NOMO-1 treated with DMSO at 0.1 percent for 48 hours (cell line): ENCODE data around the gene LRRC71.

Experiments used
- DNase-seq: peaks from one replicate; lab custom pipeline; 2025; ENCODE audit not compliant: unreplicated experiment; lab: John Stamatoyannopoulos, UW

Gene LRRC71

DNA sequence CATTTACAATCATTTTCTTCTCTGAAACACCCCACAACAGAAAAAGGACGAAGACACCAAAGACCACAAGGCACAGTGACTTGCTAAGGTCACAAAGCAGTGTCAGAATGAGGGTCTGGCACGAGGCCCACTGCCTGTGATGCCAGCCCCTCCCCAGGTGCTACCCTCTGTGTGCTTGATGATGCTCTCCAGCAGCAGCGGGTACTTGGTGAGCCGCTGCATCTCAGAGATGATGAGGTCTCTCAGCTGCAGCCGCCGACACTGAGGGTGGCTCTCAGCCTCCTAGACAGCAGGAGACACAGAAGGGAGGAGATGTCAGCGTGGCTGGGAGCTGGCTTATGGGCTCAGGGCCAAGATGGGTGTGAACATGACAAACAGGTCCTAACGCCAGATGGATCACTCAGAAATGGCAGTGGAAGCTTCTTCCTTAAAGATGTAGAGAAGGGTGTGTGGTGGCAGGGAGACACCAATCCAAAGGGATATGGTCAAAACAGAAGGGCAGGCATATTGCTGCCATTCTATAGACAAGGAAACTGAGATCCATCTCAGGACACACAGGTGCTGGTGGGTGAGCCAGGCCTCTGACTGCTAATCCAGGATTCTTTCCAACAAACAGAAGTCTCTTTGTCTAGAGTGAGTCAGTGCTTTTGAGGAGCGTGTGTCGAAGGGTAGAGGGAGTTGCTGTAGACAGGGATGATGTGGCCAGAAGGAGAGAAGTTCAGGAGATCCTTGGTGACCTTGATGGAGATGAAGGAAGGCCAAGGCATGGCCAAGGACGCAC lies 25.6 kb downstream of the LRRC71 start:
- no peak for DNase-seq

- no peak for DNase-seq
These were observed 26.7 kb downstream of the LRRC71 start for GRCh38 chr1:156947127-156947526.

DNA sequence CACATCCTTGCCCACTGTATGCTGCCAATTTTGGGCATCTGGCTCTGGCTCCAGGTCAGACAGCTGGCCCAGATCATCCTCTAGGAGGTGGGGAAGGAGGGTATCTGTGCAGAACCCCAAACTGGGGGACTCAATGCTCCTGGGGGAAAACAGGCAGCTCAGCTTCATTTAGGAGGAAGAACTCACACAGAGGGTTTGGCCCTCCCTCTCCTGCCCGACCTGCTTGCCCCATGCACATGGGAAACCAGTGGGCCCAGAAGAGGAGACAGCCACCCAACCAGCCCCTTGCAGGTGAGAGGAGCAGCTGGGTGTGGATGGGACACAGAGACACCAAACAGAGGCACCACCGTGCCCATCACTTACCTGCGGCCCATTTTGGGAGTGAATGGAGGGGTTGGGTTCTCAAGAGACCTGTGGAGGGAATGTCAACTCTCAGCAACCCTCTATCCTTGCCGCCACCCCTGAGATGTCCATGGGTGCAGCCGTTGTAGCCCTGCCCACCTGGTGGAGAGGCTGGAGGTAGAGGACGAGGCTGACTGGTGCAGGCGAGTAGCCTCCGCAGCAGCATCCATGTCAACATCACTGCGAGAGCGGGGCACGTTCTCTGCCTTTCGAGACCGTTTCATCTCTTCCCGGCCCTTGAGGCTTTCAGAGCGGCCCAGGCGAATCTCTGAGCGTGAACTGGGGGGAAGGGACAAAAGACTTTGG lies 27.5 kb downstream of the LRRC71 start:
- DNase-seq: no peak

DNA sequence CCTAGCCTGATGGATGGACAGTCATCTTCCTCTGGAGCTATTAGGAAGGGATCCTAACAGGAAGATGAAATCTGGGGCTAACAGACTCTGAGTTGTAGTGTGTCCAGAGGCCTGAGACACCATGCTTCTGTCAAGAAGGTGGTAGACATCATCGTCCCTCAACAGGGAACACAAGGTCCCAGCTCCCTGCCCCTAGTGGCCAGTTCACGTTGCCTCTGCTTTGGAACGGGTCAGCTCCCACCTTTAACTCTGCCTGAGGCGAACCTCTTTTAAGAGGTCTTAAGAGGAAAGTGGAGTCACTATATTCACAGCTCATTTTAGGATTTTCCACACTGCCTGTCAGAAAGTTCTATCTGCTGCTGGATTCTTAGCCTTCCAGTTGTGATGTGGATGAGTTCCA lies 28.3 kb downstream of the LRRC71 start:
- no peak for DNase-seq

- DNase-seq: no peak
These were observed 28.7 kb downstream of the LRRC71 start for GRCh38 chr1:156949127-156949526.

DNA sequence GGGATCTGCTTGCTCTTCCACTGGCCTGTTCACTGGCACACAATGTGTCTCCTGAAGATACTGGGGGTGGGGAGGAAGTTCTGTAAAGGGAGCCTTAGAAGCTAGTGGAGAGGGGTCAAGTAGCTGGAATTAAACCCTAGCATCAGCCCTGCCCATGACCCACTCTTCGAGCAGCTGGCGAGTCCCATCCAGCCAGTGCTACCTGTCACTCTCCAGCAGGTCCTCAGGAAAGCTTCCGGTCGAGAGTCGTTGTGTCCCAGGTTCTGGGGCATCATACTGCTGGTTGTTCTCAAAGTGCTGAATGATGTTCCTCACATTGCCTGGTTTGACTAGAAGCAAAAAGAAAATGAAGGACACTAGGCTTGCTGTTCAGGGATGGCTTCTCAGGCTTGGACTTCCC lies 30.9 kb downstream of the LRRC71 start:
- no peak for DNase-seq

- no peak for DNase-seq
These were observed 33.1 kb downstream of the LRRC71 start for GRCh38 chr1:156953571-156953970.

- no peak for DNase-seq
These were observed 35.9 kb downstream of the LRRC71 start for GRCh38 chr1:156956333-156956732.

DNA sequence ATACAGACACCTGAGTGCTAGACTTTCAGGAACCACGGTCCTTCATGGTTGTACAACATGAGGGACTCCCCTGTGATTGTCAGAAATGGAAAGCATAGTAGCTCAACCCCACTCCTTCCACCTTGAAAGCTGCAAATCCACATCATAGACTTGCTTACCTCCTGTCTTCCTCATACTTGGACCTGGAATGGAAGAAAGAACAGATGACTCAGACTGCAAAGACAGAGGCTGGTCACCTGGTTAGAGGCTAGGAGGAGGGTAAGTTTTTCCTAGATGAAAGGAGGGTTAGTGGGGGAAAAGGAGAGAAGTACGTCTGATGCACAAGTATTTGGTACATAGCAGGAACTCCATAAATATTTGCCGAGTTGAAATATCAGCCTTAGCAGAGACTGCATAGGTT lies 37.2 kb downstream of the LRRC71 start:
- no peak for DNase-seq

- no peak for DNase-seq
These were observed 37.8 kb downstream of the LRRC71 start for GRCh38 chr1:156958247-156958714.

DNA sequence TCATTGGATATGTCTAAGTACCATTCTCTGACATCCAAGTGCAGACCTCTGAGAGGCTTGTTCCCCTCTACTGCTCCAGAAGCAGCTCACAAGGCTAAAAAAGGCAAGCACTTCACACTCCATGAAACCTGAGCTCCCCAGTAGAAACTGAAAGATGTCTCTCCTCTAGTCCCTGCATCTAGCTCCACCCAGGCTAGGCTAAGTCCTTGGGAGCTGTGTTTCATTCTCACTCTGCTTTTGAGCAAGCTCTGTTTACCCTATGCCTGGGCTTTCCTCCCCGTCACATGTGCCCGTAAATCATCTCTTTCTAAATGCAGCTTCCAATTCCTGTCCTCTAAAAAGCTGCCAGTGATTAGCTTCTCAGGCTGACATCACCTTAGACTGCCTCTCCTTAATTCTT lies 39.0 kb downstream of the LRRC71 start:
- DNase-seq: no peak

DNA sequence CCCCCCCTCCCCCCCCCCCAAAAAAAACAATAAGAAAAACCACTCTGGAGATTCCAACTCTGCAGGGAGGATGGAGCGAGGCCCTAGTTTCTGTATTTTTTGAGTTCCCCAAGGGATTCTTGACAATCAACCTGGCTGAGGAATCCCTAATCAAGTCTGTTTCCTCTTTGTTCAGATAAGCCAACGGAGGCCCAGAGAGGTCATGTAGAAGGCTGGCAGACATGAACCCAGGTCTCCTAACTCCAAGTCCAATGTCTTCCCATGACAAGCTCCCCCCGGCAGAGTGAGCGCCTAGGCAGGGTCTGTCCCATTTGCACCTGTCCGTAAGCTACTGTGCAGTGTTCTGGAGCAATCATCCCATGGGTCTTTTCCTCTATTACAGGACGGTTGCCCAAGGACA lies 39.5 kb downstream of the LRRC71 start:
- DNase-seq: no peak

- no peak for DNase-seq
These were observed 41.3 kb downstream of the LRRC71 start for GRCh38 chr1:156961709-156962108.

- DNase-seq: peak; percentile 84
These were observed 43.2 kb downstream of the LRRC71 start for GRCh38 chr1:156963621-156964020.

GRCh38 chr1:156964441-156964840 lies 44.0 kb downstream of the LRRC71 start:
- DNase-seq: no peak

- no peak for DNase-seq
These were observed 49.1 kb downstream of the LRRC71 start for GRCh38 chr1:156969496-156969895.

DNA sequence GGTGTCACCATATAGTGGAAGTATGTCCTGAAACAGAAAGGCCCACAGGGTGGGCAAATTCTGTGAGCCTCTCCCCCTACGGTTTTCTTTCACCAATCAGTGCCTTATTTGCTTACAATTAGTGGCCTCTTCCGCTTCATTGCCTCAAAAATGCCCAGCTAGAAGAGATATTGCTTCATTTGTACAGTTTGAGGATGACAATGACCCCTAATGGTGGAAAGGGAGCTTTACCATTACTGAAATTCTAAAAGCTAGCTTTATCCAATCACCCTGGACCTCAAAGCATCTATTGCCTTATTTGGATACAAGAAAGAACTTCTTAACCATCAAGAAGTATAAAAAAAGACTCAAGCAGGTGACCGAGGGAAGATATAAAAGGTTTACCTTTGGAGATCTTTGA lies 49.6 kb downstream of the LRRC71 start:
- no peak for DNase-seq

DNA sequence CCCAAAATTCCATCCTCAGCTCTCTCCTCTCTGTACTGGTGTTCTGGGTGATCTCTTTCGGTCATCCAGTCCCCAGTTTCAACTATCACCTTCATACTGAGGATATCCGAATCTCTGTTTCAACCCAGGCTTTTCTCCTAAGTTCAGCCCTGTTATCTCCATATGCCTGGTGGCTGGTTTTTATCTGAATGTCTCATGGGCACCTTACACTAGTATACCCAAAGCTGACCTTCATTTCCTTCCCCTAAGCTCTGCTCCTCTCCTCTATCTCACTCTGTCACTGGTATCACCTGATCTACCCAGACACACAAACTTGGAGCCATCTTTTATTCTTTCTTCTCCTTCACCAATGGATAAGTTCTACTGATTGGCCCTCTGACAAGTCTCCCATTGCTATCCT lies 53.0 kb downstream of the LRRC71 start:
- DNase-seq: no peak

DNA sequence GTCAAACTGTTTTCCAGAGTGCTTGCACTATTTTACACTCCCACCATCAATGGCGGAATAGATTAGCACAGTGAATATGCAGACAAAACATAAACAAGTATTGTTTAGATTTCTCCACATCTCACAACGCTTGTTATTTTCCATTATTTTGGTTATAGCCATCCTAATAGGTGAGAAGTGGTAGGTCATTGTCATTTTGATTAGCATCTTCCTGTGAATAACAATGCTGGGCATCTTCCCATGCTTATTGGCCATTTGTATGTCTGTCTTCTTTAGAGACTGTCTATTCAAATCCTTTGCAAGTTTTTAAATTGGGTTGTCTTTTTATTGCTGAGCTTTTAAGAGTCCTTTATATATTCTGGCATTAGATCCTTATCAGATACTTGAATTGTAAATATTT lies 54.7 kb downstream of the LRRC71 start:
- DNase-seq: no peak

DNA sequence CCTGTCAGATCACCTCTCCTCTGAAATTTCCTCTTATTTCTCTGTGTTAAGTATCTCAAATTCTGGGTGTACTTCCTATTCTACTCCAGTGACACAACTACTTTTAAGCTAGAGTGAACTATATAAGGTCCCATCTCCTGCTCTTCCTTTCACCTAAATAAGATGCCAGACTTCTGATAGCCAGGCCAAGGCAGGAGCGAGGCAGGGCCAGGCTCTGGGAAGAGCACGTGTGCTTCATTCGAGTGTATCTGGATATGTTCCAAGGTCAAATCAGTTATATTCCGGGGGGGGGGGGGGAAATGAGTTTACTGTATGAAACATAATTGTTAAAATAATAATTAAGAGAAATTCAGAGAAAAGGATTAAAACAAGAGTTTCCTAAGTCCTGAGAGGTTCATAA lies 60.1 kb downstream of the LRRC71 start:
- DNase-seq: no peak
